Fibroblast of skin of left quadriceps (primary cell): ENCODE measurements around the gene ZC2HC1B.
"Not testable (repeated sequence)": the region's sequence is repeated elsewhere in the genome, so short reads cannot be mapped to it uniquely, and the experiment has no call there.

Experiments
- DNase-seq, 2 experiments: peaks; one replicate each; pipeline ENCODE4 v3.0.0-alpha.2; 2013; ENCODE audit warnings: low read depth in 2 of 2

Gene ZC2HC1B

DNA sequence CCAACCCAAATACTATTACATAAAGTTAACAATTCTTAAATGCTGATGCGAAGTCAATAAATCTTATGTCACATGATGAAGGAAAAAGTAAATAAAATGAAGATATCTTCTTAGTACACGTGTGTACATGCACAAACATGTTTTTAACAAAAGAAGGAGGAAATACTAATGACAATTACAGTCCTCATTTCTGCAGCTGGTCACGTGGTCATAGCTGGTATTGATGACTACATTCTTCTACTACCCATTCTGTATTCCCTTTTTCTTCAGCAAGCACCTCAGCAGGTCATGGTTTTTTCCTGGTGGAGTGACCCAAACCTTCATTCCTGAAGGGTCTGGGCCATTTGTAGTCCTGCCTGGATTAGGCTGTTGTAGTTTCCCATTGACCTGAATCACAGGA is 4.5 kb downstream of the ZC2HC1B start:
- DNase-seq, result not testable (repeated sequence)

DNA sequence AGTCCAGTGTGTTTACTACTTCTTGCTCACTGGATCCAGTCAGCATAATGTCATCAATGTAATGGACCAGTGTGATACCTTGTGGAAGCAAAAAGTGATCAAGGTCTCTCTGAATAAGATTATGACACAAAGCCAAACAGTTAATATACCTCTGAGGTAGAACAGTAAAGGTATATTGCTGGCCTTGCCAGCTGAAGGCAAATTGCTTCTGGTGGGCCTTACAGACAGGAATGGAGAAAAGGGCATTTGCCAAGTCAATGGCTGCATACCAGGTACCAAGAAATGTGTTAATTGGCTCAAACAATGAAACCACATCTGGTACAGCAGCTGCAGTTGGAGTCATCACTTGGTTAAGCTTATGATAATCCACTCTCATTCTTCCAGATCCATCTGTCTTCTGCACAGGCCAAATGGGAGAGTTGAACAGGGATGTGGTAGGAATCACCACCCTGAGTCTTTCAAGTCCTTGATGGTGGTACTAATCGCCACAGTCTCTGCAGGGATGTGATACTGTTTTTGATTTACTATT is 7.0 kb downstream of the ZC2HC1B start:
- not testable (repeated sequence) for DNase-seq

GRCh38 chr6:143872201-143872600 is 7.9 kb downstream of the ZC2HC1B start:
- DNase-seq, result no peak

DNA sequence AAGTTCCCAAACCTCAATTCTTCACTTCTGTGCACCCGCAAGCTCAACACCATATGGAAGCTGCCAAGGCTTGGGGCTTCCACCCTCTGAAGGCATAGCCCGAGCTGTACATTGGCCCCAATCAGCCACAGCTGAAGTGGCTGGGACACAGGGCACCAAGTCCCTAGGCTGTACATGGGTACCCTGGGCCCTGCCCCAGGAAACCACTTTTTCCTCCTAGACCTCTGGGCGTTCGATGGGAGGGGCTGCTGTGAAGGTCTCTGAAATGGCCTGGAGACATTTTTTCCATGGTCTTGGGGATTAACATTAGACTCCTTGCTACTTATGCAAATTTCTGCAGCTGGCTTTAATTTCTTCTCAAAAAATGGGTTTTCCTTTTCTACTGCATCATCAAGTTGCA is 9.3 kb downstream of the ZC2HC1B start:
- DNase-seq, result not testable (repeated sequence)

DNA sequence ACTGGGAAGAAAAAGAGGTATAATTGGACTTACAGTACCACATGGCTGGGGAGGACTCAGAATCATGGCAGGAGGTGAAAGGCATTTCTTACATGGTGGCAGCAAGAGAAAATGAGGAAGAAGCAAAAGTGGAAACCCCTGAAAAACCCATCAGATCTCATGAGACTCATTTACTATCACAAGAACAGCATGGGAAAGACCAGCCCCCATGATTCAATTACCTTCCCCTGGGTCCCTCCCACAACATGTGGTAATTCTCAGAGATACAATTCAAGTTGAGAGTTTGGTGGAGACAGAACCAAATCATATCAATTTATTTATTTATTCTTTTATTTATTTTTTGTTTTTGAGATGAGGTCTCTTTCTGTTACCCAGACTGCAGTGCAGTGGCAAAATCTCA is 10.2 kb downstream of the ZC2HC1B start:
- DNase-seq, result not testable (repeated sequence)

- DNase-seq, result no peak
Measured at GRCh38 chr6:143877584-143878271, 13.5 kb downstream of the ZC2HC1B start.

DNA sequence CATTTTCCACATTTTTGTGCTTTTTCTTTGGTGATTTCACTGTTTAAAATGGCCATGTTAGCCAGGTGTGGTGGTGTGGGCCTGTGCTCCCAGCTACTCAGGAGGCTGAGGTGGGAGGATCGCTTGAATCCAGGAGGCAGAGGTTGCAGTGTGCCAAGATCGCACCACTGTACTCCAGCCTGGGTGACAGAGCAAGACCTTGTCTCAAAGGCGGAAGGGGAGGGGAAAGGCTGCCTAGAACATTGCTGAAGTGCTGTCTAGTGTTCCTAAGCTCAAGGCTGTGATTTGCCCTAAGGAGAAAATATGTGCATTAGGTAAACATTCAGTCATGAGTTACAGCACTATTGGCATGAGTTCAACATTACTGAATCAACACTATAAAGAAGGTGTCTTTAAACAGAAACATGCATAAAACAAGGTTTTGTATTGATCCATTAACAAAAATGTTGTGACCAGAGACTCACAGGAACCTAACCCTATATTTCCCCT is 14.0 kb downstream of the ZC2HC1B start:
- no peak for DNase-seq

- no peak for DNase-seq
Measured at GRCh38 chr6:143880412-143880811, 16.1 kb downstream of the ZC2HC1B start.

GRCh38 chr6:143882401-143882930 is 18.2 kb downstream of the ZC2HC1B start:
- DNase-seq, result no peak

DNA sequence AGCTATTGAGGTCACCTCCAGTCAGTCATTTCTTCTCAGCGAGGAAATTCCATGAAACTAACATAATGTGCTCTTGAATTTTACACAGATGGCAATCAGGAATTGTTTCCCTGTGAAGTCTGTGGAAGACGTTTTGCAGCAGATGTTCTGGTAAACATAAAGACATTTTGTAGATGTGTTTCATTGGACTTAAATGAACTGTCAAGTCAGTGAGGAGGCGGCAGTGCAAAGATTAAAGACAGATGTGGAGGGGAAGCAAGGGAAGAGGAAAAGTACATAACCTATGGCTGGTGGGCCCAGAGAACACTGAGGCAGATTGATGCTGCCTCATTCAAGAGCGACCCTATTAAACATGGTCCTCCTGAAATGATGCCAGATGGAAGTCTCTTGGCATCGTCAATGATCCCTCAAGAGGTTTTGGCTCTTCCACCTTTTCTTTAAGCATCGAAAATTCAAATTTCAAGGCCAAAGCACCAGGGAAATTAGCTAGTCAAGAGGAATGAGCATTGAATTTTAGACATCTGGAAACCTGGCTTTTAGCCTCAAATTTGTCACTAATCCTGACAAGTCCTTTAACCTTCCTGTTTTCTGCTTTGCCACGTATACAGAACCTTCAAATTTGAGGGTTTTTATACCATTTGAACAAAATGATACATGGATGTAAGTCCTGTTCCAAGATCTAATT is 20.1 kb downstream of the ZC2HC1B start:
- DNase-seq, result peak; percentile 23 to 35

DNA sequence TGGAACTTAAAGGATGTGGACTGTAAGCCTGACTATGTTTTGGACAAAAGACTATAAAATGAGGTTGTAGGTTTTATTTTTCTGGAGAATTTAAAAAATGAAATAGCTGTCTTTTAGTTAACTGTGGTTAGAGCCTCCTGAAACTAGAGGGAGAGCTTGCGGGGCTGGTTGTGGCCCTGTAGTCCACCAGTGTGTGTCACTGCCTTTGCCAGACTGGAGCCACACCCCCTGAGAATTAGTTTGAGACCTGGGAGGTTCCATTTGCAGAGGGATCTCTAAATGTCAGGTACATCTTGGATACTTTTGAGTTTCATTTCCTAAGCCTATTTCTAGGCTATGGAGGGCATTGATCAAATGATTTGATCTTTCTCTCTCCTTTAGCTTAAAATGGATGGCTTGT is 20.8 kb downstream of the ZC2HC1B start:
- DNase-seq, result no peak

- DNase-seq, result no peak
Measured at GRCh38 chr6:143894655-143895054, 30.4 kb downstream of the ZC2HC1B start.

- no peak for DNase-seq
Measured at GRCh38 chr6:143896126-143896860, 32.0 kb downstream of the ZC2HC1B start.

DNA sequence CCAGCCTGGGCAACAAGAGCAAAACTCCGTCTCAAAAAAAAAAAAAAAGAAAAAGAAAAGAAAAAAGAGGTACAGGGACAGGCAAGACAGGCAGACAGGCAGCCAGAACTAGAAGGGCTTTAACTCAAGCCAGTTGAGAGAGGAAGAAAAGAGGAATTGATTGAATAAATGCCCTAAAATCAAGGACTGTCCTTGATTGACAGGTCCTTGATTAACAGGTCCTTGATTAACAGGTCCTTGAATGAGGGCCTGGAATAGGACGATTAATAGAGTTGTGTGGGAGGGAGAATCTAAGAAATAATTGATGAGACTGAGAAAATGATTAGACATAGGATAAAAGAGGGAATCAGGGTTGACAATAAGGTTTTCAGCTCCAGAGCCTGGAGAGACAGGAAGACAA is 36.1 kb downstream of the ZC2HC1B start:
- no peak for DNase-seq

DNA sequence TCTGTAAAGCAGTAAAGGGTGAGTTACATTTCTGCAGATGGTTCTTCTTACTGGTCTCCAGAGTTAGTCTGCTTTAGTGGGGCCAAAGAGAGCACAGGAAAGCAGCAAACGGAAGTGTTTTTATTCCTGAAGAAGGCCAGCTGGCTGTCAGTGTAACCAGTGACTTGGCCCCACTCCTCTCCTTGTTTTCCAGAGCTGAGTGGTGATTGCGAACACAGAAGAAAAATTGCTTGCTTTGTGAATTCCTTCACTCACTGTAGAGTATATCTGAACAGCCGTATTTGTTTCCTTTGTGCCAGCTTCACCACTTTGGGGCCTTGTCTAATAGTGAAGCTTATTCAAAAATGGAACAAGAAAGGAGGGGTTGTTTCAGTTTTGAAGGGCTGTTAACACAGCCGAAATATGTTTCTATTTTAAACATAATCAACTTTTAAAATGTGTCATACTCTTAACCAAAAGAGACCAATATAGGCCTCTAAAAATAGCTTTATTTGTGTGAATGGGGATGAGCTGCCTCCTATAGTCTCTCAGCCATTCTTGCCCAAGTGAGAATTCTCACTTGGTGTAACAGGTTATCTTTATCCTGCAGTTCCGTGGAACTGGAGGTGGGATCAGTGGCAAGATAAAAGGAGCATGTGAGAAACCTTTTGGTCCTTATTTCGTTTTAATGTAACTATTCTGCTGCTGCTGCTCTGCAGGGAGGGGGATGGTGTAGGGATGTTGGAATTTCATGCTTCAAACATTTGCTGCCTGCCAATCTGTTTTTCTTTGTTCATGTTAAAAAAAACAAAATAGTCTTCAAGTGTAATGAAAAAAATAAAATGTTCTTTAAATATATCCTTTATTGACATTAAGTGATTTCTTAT is 37.8 kb downstream of the ZC2HC1B start:
- peak in 1 of 2 experiments; percentile 1 for DNase-seq

DNA sequence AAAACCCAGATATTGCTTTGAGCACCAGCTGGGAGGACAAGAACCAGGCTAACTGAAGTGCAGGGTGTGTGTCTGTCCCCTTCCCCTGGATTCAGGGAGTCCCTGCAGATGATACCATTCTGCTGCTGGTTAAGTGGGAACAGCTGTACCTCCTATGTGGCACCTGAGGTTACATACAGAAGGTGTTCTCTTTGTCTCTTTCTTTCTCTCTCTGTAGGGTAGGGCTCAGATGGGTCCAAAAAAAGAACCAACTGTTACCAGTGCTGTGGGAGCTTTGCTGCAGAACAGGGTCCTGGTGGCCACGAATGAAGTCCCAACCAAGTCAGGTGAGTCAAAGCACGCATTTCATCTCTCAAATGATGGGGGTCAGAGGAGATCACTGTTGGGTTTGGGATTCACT is 38.6 kb downstream of the ZC2HC1B start:
- no peak for DNase-seq

- DNase-seq, result no peak
Measured at GRCh38 chr6:143911028-143911427, 46.8 kb downstream of the ZC2HC1B start.

- no peak for DNase-seq
Measured at GRCh38 chr6:143912671-143913070, 48.4 kb downstream of the ZC2HC1B start.

GRCh38 chr6:143917026-143917425 is 52.8 kb downstream of the ZC2HC1B start:
- DNase-seq, result not testable (repeated sequence)

DNA sequence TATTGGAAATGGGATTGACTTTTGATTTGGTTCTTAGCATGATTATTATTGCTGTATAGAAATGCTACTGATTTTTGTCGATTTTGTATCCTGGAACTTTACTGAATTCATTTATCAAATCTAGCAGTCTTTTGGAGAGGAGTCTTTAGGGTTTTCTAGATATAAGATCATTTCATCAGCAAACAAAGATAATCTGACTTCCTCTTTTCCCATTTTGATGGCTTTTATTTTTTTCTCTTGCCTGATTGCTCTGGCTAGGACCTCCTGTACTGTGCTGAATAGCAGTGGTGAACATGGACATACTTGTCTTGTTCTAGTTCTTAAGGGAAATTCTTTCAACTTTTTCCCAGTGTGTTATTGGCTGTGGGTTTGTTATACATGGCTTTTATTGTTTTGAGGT is 64.6 kb downstream of the ZC2HC1B start:
- DNase-seq, result no peak

DNA sequence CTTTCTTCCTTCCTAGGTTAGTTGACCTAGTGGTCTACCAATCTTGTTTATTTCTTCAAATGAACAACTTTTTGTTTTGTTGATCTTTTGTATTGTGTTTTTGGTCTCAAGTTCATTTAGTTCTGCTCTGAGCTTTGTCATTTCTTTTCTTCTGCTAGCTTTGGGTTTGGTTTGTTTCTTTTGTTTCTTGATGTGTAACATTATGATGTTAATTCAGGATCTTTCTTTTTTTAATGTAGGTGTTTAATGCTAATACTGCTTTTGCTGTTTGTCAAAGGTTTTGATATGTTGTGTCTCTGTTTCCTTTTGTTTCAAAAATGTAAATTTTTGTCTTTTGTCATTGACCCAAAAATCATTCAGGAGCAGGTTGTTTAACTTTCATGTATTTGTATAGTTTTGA is 65.7 kb downstream of the ZC2HC1B start:
- no peak for DNase-seq
